ENCODE results near the gene MEOX2. TPM values are rescaled to one million over a fixed set of nuclear protein-coding genes. Genes with fewer than 3 reads are reported as not detected.

MEOX2 gene
- total RNA-seq, 1 donor from 2014 or later, result 3.0 TPM

DNA sequence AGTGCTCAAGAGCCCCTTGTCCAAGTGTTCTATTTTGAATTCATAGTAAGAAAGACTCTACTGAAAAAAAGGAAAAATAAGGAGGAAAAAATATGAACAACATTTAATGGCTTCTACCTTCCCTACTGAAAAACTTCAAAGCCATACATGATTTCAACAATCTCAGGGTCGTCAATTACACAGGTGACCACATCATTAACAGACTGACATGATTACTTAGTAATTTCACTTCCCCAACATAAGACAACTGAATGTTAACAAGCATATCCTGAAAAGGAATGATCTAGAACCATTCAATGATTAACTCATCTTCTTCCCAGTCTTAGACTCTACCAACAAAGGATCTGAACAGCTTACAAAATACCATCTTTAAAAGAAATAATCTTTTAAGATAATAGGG is 34.8 kb downstream of the MEOX2 start:
- H3K4me1 Mint-ChIP-seq (ENCODE audit: unreplicated experiment), result peaks cover 6% of the 10 kb centered on the region
- H3K4me3 Mint-ChIP-seq, result no peak overlapping the region
- H3K27me3 Mint-ChIP-seq, result no peaks in the 10 kb centered on the region
- no peaks in the 10 kb centered on the region for H3K36me3 Mint-ChIP-seq
- H3K9me3 Mint-ChIP-seq, result peaks cover 3% of the 10 kb centered on the region
- DNase-seq (ENCODE audit: extremely low spot score, unreplicated experiment), result no peak
- TF ChIP-seq, protein P1, sequence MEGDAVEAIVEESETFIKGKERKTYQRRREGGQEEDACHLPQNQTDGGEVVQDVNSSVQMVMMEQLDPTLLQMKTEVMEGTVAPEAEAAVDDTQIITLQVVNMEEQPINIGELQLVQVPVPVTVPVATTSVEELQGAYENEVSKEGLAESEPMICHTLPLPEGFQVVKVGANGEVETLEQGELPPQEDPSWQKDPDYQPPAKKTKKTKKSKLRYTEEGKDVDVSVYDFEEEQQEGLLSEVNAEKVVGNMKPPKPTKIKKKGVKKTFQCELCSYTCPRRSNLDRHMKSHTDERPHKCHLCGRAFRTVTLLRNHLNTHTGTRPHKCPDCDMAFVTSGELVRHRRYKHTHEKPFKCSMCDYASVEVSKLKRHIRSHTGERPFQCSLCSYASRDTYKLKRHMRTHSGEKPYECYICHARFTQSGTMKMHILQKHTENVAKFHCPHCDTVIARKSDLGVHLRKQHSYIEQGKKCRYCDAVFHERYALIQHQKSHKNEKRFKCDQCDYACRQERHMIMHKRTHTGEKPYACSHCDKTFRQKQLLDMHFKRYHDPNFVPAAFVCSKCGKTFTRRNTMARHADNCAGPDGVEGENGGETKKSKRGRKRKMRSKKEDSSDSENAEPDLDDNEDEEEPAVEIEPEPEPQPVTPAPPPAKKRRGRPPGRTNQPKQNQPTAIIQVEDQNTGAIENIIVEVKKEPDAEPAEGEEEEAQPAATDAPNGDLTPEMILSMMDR (conservative IDR thresholded peaks at IDR 0.05), result no peak
- no peak overlapping the region for H3K27ac Mint-ChIP-seq

DNA sequence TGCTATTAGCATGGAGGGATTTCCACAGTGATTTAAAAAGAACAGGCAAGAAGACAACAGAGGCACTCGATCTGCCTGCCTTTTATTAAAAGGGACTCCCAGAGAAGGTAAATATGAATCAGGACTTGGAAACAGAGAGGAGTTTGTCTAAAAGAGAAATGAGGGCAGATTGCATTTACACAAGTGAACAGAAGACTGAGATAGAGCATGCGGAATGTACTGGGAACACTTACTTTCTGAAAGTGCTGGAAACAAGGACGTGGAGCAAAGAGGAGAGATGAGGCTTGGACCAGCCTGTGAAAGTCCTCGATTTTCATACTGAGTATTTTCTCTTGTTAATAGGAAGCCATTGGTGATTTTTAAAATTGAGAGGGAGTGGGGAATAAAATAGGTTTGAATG is 35.7 kb downstream of the MEOX2 start:
- TF ChIP-seq, protein P1 (conservative IDR thresholded peaks at IDR 0.05), result no peak
- no peak for DNase-seq (ENCODE audit: extremely low spot score, unreplicated experiment)
- H3K36me3 Mint-ChIP-seq, result no peaks in the 10 kb centered on the region
- no peaks in the 10 kb centered on the region for H3K27me3 Mint-ChIP-seq
- no peak overlapping the region for H3K4me3 Mint-ChIP-seq
- H3K4me1 Mint-ChIP-seq (ENCODE audit: unreplicated experiment), result peaks cover 6% of the 10 kb centered on the region
- H3K9me3 Mint-ChIP-seq, result peaks cover 3% of the 10 kb centered on the region
- H3K27ac Mint-ChIP-seq, result no peak overlapping the region

DNA sequence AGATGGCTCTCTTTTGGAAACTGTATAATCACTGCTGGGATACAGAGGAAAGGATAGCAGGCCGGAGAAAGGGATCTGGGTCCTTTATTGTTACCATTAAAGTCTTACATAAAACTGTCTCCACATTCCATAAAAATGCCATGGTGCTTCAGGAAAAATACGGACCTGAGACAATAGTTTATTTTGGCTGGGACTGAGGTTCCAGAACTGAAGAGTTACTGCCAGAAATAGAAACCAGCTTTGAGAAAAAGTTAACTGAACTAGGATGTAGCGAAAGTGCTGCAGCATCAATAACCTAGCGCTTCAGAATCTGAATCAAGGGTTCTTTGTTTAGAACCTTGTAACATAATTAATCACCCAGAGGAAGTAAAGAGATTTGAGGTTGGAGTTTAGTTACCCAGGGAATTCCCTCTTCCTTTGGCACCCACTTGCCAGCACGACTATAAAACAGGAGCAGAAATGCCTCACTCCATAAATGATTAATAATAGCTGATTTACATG is 38.0 kb downstream of the MEOX2 start:
- Mint-ChIP-seq H3K27me3 (no peaks in the 10 kb centered on the region), H3K36me3 (no peaks in the 10 kb centered on the region), H3K27ac (no peak overlapping the region), H3K4me3 (no peak overlapping the region), H3K9me3 (peaks cover 3% of the 10 kb centered on the region), H3K4me1 (ENCODE audit: unreplicated experiment) (peaks cover 6% of the 10 kb centered on the region)
- TF ChIP-seq, protein P1 (conservative IDR thresholded peaks at IDR 0.05), result no peak
- DNase-seq (ENCODE audit: extremely low spot score, unreplicated experiment), result no peak

DNA sequence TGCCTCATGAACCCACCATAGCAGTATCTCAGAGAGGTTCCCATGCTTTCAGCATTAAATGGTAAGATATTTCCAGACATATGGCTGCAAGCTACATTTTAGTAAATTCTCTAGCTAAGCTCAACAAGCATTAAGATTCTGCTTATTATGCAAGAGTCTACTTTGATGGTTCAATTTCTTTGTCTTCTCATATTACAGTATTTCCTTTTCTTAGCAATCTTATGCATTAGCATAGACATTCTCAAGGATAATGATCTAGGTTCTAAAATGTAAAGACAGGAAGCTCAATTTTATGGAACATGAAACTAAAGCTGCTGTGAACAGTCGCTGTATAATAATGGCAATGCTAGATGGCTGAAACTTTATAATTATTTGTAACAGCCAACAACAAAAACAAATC is 39.2 kb downstream of the MEOX2 start:
- H3K4me1 Mint-ChIP-seq (ENCODE audit: unreplicated experiment), result peaks cover 6% of the 10 kb centered on the region
- H3K27ac Mint-ChIP-seq, result no peak overlapping the region
- H3K36me3 Mint-ChIP-seq, result no peaks in the 10 kb centered on the region
- no peak overlapping the region for H3K4me3 Mint-ChIP-seq
- DNase-seq (ENCODE audit: extremely low spot score, unreplicated experiment), result no peak
- no peaks in the 10 kb centered on the region for H3K27me3 Mint-ChIP-seq
- TF ChIP-seq, protein P1 (conservative IDR thresholded peaks at IDR 0.05), result no peak
- no peaks in the 10 kb centered on the region for H3K9me3 Mint-ChIP-seq

DNA sequence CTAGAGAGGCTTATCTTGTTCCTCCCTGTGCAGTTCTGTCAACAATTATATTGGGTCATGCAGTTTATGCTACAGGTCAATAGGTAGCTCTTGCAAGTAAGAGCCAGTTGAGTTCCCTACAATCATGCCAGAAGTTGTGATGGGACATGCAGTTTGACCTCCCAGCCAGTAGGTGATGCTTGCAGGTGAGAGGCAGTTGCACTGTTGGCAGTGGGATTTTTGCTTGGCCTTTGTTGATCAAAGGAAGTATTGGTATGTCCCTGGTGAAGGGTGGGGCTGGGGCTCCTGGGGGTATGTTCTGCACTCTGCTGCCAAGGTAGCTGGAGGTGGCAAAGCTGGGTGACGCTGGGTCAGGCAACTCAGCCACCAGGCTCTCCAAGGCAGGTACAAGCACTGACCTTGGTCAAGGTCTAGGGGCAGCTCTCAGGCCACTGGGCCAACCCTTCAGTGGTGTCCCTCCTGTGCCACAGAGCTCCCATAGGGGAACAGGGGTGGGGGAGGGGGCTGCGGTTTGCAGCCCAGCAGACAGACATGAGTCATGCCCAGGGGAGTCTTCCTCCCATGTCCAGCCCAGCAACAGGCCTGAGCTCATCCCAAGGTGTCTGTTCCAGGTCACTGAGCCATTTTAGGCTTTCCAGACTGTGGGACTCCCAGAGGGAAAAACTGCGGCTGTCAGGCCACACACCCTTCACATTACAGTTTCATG is 43.3 kb downstream of the MEOX2 start:
- Mint-ChIP-seq H3K9me3 (no peaks in the 10 kb centered on the region), H3K4me1 (ENCODE audit: unreplicated experiment) (no peaks in the 10 kb centered on the region), H3K36me3 (no peaks in the 10 kb centered on the region), H3K27me3 (no peaks in the 10 kb centered on the region), H3K27ac (no peak overlapping the region), H3K4me3 (no peak overlapping the region)
- DNase-seq (ENCODE audit: extremely low spot score, unreplicated experiment), result no peak
- TF ChIP-seq, protein P1 (conservative IDR thresholded peaks at IDR 0.05), result no peak
